NCI-H1930 (cell line): Measurements from ENCODE around the gene SHISA9.
"Not testable (repeated sequence)": the region's sequence is repeated elsewhere in the genome, so short reads cannot be mapped to it uniquely, and the experiment has no call there.

Experiments used
- DNase-seq, 2 experiments: peaks; one replicate each; lab custom pipeline; 2025; lab: John Stamatoyannopoulos, UW

SHISA9 gene

GRCh38 chr16:12901597-12902461, at the start of gene SHISA9:
Gene SHISA9 (plus strand): TSS chr16:12901598.
- no peak for DNase-seq

GRCh38 chr16:12853972-12854371, 47.4 kb upstream of the SHISA9 start:
- no peak for DNase-seq

- DNase-seq: not testable (repeated sequence)
Observed at GRCh38 chr16:12857435-12857834, 44.0 kb upstream of the SHISA9 start.

GRCh38 chr16:12862327-12862726, 39.1 kb upstream of the SHISA9 start:
- no peak for DNase-seq

GRCh38 chr16:12862941-12863340, 38.5 kb upstream of the SHISA9 start:
- DNase-seq: no peak

GRCh38 chr16:12866981-12867551, 34.3 kb upstream of the SHISA9 start:
- no peak for DNase-seq

GRCh38 chr16:12868169-12868568, 33.2 kb upstream of the SHISA9 start:
- no peak for DNase-seq

- no peak for DNase-seq
Observed at GRCh38 chr16:12868788-12869187, 32.6 kb upstream of the SHISA9 start.

GRCh38 chr16:12869698-12870427, 31.5 kb upstream of the SHISA9 start:
- DNase-seq: no peak

- DNase-seq: no peak
Observed at GRCh38 chr16:12871784-12872183, 29.6 kb upstream of the SHISA9 start.

- no peak for DNase-seq
Observed at GRCh38 chr16:12874186-12874585, 27.2 kb upstream of the SHISA9 start.

GRCh38 chr16:12876778-12877177, 24.6 kb upstream of the SHISA9 start:
- no peak for DNase-seq

GRCh38 chr16:12878973-12879372, 22.4 kb upstream of the SHISA9 start:
- DNase-seq: no peak

- no peak for DNase-seq
Observed at GRCh38 chr16:12879812-12880211, 21.6 kb upstream of the SHISA9 start.

GRCh38 chr16:12881182-12881581, 20.2 kb upstream of the SHISA9 start:
- peak in 1 of 2 experiments; percentile 9 for DNase-seq

- DNase-seq: no peak
Observed at GRCh38 chr16:12881740-12882139, 19.7 kb upstream of the SHISA9 start.

GRCh38 chr16:12885742-12886141, 15.7 kb upstream of the SHISA9 start:
- DNase-seq: no peak

GRCh38 chr16:12891836-12892235, 9.6 kb upstream of the SHISA9 start:
- no peak for DNase-seq

- DNase-seq: no peak
Observed at GRCh38 chr16:12893050-12893750, 8.2 kb upstream of the SHISA9 start.

- peak in 1 of 2 experiments; percentile 45 for DNase-seq
Observed at GRCh38 chr16:12896562-12896961, 4.8 kb upstream of the SHISA9 start.

GRCh38 chr16:12898551-12898950, 2.8 kb upstream of the SHISA9 start:
- DNase-seq: no peak

- DNase-seq: no peak
Observed at GRCh38 chr16:12899529-12900143, 1.8 kb upstream of the SHISA9 start.
